A549 treated with AZD9567 at 1 μM for 4 hours (cell line): ENCODE results near the gene ZKSCAN3. TPM values are rescaled to one million over a fixed set of nuclear protein-coding genes. Genes with fewer than 3 reads are reported as not detected.

Experiments
- total RNA-seq: library from RNA; stranded (reverse); fragments of 200-300 nt; extraction: Qiagen RNA extraction; gene quantifications from 5 replicates; pipeline ENCODE4 v1.2.3, GENCODE V29; 2022; ENCODE audit not compliant: insufficient read depth

The ZKSCAN3 gene
- total RNA-seq = 1.5 to 3.3 TPM (median 1.6 TPM) in 5 replicates

DNA sequence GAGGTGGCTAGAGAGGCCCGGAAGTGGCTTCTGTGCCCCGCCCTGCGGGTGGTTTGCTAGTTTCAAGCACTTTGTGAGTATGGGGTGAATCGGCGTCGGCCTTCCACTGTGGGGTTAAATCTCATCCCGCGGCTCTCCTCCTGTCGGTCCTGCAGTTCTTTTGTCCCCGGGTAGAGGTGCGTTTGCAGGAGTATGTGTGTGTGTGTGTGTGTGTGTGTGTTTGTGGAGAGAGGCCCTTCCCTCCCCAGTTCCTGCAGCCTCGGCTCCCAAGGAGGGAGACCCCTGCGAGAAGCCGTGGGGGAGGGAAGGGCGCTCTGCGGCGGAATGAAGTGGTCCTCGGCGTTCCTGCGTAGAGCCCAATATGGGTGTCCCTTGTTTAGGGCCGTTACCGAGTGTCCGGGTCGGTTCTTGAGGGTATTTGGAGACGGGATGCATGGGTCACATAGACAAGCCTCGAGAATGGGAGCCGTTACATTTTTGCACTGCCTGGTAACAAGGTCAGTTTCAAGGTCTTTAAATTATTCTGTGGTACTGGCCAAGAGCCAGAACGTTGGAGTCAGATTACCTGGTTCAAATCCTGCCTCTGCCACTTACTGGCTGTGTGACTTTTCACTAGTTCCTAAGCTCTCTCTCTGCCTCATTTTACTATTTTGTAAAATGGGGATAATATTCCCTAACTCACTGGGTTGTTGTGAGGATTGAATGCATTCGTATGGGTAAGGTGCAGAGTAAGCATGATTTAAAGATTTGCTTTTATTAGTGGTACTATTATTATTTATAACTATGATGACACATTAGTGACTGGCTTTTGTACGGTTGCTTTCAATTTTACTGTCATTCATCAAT lies at the start of gene ZKSCAN3:
Gene ZKSCAN3 (plus strand): TSS at position 56 of the 846 bp plus-strand sequence. CDS start 9,640 bp downstream, outside the sequence.

DNA sequence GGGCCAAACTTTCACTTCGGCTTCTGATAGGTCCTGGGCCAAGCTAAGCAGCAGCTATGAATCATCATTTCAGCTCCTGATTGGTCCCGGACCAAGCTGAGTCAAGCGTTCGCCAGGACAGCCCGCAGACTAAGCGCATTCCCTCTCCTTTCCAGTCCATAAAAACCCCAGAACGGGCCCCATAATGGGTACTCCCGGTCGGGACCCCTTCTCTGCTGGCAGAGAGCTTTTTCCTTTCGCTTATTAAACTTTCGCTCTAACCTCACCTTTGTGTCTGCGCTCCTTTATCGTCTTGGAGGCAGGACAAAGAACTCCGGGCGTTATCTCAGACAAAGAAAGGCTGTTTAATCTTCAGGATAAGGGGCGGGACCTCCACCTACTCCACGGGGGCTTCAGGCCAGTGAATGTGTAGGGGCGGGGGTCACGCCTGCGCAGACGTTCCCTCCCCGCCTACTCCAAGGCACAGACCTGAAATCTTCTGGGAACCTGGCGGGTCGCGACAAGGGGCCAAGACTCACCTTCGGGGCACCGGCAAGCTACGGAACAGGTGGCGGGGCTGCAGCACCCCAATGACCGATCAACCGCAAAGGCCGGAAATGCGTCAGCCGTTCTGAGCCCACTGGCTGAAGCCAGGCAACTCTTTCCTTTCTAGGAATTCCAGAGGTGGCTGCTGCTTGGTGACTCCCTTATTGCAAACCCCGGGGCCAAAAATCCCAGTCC lies 14.0 kb upstream of the ZKSCAN3 start, which contains the start of gene ZSCAN31:
Gene ZSCAN31 (minus strand): TSS at position 585 of the 720 bp plus-strand sequence. CDS start 6,465 bp downstream, outside the sequence.

DNA sequence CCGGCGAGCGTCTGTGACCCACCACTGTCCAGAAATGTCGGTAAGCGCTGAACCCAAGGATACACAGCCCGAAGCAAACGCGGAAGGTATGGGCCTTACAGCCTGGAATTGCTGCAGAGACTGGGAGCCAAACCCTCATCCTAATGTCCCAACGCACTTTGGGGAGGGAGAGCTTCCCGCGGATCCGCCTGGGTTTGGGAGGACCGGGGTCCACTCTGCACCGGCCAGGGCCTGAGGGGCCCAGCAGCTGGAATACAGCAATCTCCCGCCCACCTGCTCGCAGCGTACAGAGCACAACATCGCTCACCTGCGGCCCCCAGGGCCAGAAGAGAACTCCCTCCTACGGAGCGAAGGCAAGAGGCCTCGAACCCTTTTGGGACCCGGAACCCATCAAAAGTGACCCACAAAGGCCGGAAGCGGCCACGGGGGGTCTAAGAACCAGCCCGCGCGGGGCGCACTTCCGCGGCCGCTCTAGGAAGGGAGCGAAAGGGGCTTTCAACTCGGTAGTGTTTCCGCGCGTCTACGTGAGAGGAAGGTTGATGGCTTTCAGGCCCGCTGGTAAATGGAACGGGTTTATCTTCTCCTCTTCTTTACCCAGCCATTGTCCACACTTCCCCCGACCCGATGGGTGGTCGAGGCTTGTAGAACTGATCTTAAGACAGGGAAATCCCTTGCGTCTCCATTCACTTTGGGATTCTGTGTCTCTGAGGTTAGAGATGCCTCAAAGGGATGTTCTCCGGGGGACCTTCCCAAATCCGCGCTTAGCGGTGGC lies 49.8 kb downstream of the ZKSCAN3 start, which contains the start of gene ZSCAN12:
Gene ZSCAN12 (minus strand): TSS at position 398 of the 772 bp plus-strand sequence. CDS start 1,342 bp downstream, outside the sequence.

Other genes starting within 250 kb of the ZKSCAN3 start
- gene ZSCAN16, start 225.3 kb upstream of the ZKSCAN3 start, total RNA-seq = 4.1 to 5.4 TPM (median 4.5 TPM) in 5 replicates
- 3.6 to 6.0 TPM (median 5.5 TPM) in 5 replicates for gene ZKSCAN8, start 208.1 kb upstream of the ZKSCAN3 start, total RNA-seq
- gene ZSCAN9, start 124.7 kb upstream of the ZKSCAN3 start, total RNA-seq = 5.7 to 11.4 TPM (median 7.5 TPM) in 5 replicates
- gene ZKSCAN4, start 97.7 kb upstream of the ZKSCAN3 start, total RNA-seq = 2.3 to 3.6 TPM (median 2.4 TPM) in 5 replicates
- gene NKAPL, start 90.7 kb upstream of the ZKSCAN3 start, total RNA-seq = not detected in 5 replicates
- 4.2 to 13.2 TPM (median 4.8 TPM) in 5 replicates for gene ZSCAN26, start 82.8 kb upstream of the ZKSCAN3 start, total RNA-seq
- gene PGBD1, start 68.4 kb upstream of the ZKSCAN3 start, total RNA-seq = 4.5 to 6.3 TPM (median 5.6 TPM) in 5 replicates
- gene ZSCAN31, start 13.8 kb upstream of the ZKSCAN3 start, total RNA-seq = 1.4 to 2.0 TPM (median 1.7 TPM) in 4 of 5 replicates, not detected in the other
- gene ZSCAN12, start 49.8 kb downstream of the ZKSCAN3 start, total RNA-seq = 1.2 to 1.8 TPM (median 1.7 TPM) in 5 replicates
- gene ZSCAN23, start 93.5 kb downstream of the ZKSCAN3 start, total RNA-seq = not detected in 5 replicates
- not detected in 5 replicates for gene GPX6, start 165.8 kb downstream of the ZKSCAN3 start, total RNA-seq
- not detected in 5 replicates for gene GPX5, start 175.9 kb downstream of the ZKSCAN3 start, total RNA-seq